Activated CD4-positive, CD25-positive, alpha-beta regulatory T cell (primary cell): ENCODE results near the gene LMAN1L.

Experiments
- DNase-seq, 4 experiments: peaks; one replicate each; lab custom pipeline; 2025; lab: John Stamatoyannopoulos, UW

The LMAN1L gene

DNA sequence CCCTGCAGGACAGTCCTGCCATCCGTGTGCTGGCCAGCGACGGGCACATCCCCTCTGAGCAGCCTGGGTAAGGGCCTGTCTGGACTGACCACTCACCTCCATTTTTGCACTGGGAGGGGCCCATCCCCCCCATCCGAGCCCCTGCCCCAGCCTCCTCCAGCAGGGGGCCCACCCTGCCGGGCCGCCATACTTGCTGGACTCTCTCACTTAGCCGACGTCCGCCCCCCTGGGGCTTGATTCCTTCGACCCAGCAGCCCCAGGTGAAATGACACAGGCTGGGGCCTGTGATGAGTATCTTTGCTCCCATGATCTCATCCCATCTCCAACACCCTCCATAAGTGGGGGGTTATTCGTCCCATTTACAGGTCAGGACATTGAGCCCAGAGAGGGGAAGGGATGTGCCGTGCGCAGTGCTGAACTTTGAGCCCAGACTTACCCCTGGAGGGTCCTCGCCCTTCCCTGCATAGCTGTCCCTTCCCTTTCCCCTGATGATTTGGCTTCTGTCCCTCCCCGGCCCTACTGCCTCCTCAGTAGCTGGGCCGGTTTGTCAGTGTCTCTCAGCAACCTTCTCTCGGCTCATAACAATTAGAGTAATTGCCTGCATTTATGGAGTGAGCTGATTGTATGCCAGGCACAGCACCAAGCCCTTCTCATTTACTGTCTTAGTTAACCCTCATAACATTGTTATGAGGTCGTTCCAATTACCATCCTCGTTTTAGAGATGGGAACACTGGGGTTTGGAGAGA, 4.2 kb downstream of the LMAN1L start:
- no peak for DNase-seq

GRCh38 chr15:74817370-74817737, 4.7 kb downstream of the LMAN1L start:
- no peak for DNase-seq

DNA sequence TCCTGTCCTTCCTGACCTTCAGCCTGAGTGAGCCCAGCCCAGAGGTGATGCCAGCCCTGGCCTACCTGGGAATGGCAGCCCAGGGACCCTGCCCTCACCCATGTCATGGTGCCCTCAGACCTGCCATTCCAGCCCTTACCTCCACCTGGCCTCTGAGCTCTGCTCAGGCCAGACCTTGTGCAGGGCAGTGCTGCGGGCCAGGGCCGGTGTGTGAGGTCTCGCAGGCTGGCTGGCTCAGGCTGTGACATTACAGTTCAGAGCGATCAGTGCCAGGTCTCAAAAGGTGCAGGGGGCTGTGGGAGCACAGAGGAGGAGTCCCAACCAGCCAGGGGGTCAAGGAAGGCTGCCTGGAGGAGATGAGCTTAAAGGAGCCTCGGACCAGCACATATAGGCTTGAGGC, 7.4 kb downstream of the LMAN1L start:
- DNase-seq, result no peak

- DNase-seq, result no peak
These were observed 8.6 kb downstream of the LMAN1L start for GRCh38 chr15:74821091-74821789.

DNA sequence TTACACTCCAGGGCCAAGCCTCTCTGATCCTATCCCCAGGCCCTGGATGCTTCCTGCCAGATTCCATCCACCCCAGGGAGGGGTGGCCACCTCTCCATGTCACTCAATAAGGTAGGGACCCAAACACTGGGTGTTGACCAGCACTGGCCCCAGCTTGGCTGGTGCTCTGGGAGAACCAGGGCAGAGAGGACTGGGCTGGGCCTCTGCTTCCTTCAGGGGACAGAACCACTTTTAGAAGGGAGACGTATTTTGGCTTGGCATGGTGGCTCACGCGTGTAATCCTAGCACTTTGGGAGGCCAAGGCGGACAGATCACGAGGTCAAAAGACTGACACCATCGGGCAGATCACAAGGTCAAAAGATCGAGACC, 9.1 kb downstream of the LMAN1L start:
- DNase-seq, result no peak

- no peak for DNase-seq
These were observed 9.6 kb downstream of the LMAN1L start for GRCh38 chr15:74822233-74822632.

GRCh38 chr15:74823324-74823723, 10.7 kb downstream of the LMAN1L start:
- no peak for DNase-seq

DNA sequence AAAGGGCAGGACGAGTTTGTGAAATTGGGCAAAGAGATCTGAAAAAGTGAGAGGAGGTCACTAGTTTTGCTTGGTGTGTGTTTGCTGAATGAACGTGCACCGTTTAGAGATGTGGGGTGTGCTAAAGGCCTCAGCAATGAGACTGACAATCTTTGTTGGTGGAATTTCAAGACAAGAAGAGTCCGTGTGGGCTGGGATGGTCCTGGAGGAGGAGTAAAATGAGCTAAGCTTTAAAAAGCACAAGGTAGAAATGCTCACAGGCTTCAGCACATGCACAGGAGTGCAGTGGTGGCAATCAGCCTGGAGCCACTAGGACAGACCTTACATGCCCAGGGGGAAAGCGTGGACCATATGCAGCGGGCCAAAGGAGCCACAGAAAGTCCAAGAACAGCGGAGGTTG, 12.3 kb downstream of the LMAN1L start:
- DNase-seq, result no peak

DNA sequence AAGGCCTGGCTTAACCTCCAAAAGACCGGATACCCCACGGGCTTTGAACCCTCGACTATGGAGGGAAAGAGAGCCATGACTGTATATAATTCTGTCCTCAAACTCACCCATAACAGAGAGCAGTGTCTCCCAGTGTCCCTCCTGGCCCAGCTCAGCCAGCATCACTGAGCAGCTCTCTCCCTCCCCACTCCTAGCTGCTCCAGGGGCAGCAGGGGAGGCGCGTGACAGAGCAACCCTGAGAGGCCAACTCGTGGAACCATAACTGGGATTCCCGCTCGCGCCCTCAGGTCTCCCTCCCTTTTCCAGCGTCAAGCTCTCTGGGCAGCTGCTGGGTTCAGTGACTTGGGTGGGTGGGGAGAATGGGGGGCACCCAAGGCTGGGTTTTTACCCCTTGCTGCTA, 13.2 kb downstream of the LMAN1L start:
- no peak for DNase-seq

GRCh38 chr15:74826364-74826819, 13.8 kb downstream of the LMAN1L start, which contains the start of gene CPLX3:
CPLX3 (plus strand) TSS chr15:74826627; CDS start chr15:74826704, 77 bp downstream.
- DNase-seq, result peak in 3 of 4 experiments; percentile 15 to 24 (median 16)

DNA sequence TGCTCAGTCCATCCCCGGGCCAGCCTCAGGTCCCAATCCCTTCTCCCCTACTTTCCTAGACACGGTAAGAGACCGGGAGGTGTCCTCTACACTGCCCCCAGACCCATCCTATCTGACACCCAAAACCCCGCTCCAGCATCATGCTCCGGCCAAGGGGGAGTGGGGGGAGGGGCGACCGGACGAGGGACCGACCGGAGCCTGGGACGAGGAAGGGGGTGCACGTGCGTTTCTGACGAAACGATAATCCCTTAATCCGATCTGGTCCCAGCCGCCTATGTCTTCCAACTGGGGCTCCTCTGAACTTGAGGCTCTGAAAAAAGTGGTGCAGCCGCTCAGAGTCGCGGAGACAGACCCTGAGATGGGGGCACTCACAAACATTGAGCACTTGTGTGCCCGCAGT, 14.3 kb downstream of the LMAN1L start:
- DNase-seq, result no peak

DNA sequence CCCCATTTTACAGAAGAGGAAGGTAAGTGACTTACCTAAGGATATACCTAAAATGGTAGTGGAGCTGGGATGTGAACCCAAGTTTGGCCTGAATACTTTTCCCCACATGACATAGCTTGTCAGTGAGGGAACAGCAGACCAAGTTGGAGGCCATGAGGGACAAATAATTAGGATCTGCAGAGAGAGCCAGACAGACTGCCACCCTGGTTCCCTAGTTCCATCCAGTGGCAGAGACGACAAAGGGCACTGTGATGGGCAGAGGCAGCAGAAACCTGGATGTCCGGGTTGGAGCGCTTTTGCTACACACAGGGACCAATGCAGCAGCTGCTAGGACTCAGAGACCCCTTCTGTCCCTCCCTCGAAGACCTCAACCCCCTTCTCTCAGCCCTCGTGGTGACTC, 15.0 kb downstream of the LMAN1L start:
- no peak for DNase-seq

- DNase-seq, result no peak
These were observed 16.2 kb downstream of the LMAN1L start for GRCh38 chr15:74828835-74829234.

GRCh38 chr15:74829486-74829885, 16.9 kb downstream of the LMAN1L start:
- no peak for DNase-seq

DNA sequence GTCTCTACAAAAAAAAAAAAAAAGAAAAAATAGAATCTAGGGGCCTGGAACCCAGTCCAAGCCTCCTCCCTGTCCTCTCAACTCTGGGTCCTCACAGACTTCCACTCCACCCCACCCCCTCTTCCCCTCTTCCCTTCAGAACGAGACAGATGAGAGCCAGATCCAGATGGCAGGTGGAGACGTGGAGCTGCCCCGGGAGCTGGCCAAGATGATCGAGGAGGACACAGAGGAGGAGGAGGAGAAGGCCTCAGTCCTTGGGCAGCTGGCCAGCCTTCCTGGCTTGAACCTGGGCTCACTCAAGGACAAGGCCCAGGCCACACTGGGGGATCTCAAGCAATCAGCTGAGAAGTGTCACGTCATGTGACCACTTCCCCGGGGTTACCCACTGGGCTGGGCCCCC, 17.4 kb downstream of the LMAN1L start:
- DNase-seq, result no peak

DNA sequence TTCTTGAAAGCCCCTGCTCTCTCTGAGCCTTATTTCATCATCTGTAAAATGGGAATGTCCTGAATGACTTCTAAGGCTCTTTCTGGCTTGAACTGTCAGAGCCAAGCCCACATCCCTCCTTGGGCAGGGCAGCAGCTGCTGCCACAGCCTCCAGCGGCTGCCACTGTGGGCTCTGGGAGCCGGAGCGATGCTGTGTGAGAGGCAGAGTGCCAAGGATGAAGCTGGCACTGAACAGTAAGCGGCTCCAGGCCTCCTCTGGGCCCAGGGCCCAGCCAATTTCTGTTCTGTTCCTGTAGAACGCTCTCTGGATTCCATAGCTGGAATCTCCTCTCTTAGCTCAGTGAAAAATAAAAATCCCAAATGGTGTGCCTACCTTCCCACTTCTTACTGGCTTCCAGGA, 18.2 kb downstream of the LMAN1L start:
- DNase-seq, result no peak

GRCh38 chr15:74831813-74832495, 19.3 kb downstream of the LMAN1L start:
- DNase-seq, result no peak

DNA sequence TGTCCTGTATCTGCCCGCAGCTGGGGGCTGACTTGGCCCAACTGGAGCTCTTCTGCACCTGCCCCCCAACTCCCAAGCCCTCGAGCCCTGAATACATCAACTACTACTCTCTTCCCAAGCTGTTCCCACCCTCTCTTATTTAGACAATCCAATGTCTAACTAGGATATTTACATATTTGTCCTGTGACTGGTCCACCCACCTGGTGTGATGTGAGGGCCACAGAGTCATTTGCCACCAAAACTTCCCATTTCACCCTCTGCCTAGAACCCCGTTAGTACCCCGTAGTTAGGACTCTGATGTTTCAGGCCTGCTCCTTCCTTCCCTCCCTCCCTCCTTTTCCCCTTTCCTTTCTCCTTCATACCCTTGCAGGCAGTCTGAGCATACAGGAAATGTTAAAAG, 20.2 kb downstream of the LMAN1L start:
- no peak for DNase-seq

DNA sequence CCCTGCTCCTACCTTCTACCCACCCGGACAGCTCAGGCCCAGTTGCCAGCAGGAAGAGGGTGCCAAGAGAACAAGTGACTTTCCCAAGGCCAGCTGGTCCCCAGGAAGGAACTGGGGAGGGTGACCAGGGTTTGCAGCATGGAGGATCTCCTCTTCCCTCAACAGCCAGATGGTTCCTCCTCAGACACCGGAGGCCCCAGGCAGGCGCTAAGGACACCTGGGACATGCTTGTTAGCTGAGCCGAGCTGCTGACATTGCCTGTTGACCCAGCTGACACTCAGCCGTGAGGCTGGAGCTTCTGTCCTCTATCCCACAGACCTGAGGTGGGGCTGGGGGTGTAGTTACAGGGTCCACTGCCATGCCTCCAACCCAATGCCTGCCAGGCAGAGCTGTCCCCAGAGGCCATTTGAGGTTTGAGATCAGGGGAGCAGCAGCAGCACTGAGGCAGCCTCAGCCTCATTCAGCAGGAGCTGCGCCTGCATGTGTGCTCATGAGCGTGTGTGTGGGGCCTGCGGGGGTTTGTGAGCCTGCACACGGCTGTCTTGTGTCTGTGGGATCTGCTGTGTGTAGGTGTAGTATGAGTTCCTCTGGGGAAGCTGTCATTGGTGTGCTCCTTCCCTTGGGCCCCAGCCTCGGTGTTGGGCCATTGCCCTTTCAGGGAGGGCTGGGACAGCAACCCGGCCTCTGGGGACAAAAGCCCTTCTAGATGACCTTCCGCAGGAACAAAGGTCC, 20.9 kb downstream of the LMAN1L start:
- DNase-seq, result no peak

GRCh38 chr15:74835312-74835823, 22.7 kb downstream of the LMAN1L start:
- DNase-seq, result peak in 3 of 4 experiments; percentile 14 to 36 (median 19)

- no peak for DNase-seq
These were observed 24.2 kb downstream of the LMAN1L start for GRCh38 chr15:74836846-74837245.
